HG02884 (cell line): ENCODE data around the gene ENC1.
A peak's percentile ranks its signal among the peaks of the same experiment; 100 is the strongest.

Source experiments
- ATAC-seq: cut with Tn5 transposase; IDR thresholded peaks from one replicate; pipeline ENCODE4 v1.9.1; 2021; ENCODE audit warnings: mild to moderate bottlenecking, moderate library complexity; ENCODE audit not compliant: unreplicated experiment

ENC1 gene

GRCh38 chr5:74659172-74659571, 18.6 kb upstream of the ENC1 start:
- no peak for ATAC-seq

GRCh38 chr5:74657165-74657564, 16.6 kb upstream of the ENC1 start:
- no peak for ATAC-seq

- ATAC-seq = no peak
Observed at GRCh38 chr5:74655716-74656115, 15.2 kb upstream of the ENC1 start.

GRCh38 chr5:74655206-74655605, 14.7 kb upstream of the ENC1 start:
- ATAC-seq = no peak

GRCh38 chr5:74653991-74654390, 13.5 kb upstream of the ENC1 start:
- ATAC-seq = no peak

- ATAC-seq = no peak
Observed at GRCh38 chr5:74652576-74652975, 12.0 kb upstream of the ENC1 start.

- ATAC-seq = no peak
Observed at GRCh38 chr5:74651710-74652109, 11.2 kb upstream of the ENC1 start.

- no peak for ATAC-seq
Observed at GRCh38 chr5:74649421-74649973, 9.0 kb upstream of the ENC1 start.

- peak; percentile 70 for ATAC-seq
Observed at GRCh38 chr5:74648835-74649293, 8.3 kb upstream of the ENC1 start.

- ATAC-seq = no peak
Observed at GRCh38 chr5:74647096-74647495, 6.6 kb upstream of the ENC1 start.

- no peak for ATAC-seq
Observed at GRCh38 chr5:74643111-74643562, 2.6 kb upstream of the ENC1 start.

GRCh38 chr5:74642543-74642863, 2.0 kb upstream of the ENC1 start:
- no peak for ATAC-seq

GRCh38 chr5:74641735-74642542, 1.4 kb upstream of the ENC1 start:
- no peak for ATAC-seq

GRCh38 chr5:74640954-74641734, 616 bp upstream of the ENC1 start:
- peak; percentile 15 for ATAC-seq

GRCh38 chr5:74639807-74640449, 600 bp downstream of the ENC1 start:
- peak; percentile 7 for ATAC-seq

GRCh38 chr5:74638970-74639806, 1.3 kb downstream of the ENC1 start:
- ATAC-seq = peak; percentile 36

- no peak for ATAC-seq
Observed at GRCh38 chr5:74638544-74638969, 2.0 kb downstream of the ENC1 start.

- no peak for ATAC-seq
Observed at GRCh38 chr5:74636552-74636951, 4.0 kb downstream of the ENC1 start.

GRCh38 chr5:74636149-74636548, 4.4 kb downstream of the ENC1 start:
- ATAC-seq = no peak

- no peak for ATAC-seq
Observed at GRCh38 chr5:74634611-74635286, 5.8 kb downstream of the ENC1 start.
